Transverse colon (tissue), 3 donors: ENCODE measurements around the gene DRC3.

ENCODE experiments used
- CTCF ChIP-seq, 5 experiments: fragments of 200-600 bp in 3 of 5; fragments of 450-650 bp in 2 of 5; sonication (generic) in 3 of 5; IDR thresholded peaks; 1 replicate in 2 of 5; 2 replicates in 3 of 5; pipeline ENCODE4 v1.5.1; 2016 to 2017; ENCODE audit warnings: antibody characterized with exemption in 5 of 5, inconsistent platforms in 3 of 5, mild to moderate bottlenecking in 2 of 5, moderate library complexity in 1 of 5
- EP300 ChIP-seq: sonication (generic); formaldehyde crosslinking; IDR thresholded peaks from one replicate; pipeline ENCODE4 v1.6.1; 2017; ENCODE audit warnings: antibody characterized with exemption, low read depth
- POLR2A ChIP-seq: fragments of 450-650 bp; IDR thresholded peaks from one replicate; pipeline ENCODE4 v1.6.1; 2016; ENCODE audit warnings: antibody characterized with exemption, mild to moderate bottlenecking, moderate library complexity

GRCh38 chr17:17934806-17935205, 37.9 kb upstream of the DRC3 start:
- TF ChIP-seq CTCF (IDR thresholded peaks at IDR 0.05) (no peak), POLR2A (no peak), EP300 (no peak)
